GM18951 (cell line): Measurements from ENCODE around the gene CHADL.

Experiments
- POLR2A ChIP-seq: IDR thresholded peaks from 4 replicates; pipeline ENCODE4 v1.6.1; 2011; ENCODE audit warnings: mild to moderate bottlenecking; ENCODE audit not compliant: insufficient read length, insufficient read depth; ENCODE audit errors: extremely low read depth
- in situ Hi-C: fragments of 300-500 bp; cut with MboI; formaldehyde crosslinking; loops from one replicate; pipeline ENCODE4 v1.12.0; 2022; ENCODE audit warnings: low sequenced_read_pairs, mixed read lengths, inconsistent platforms; ENCODE audit not compliant: unreplicated experiment

Gene CHADL, protein sequence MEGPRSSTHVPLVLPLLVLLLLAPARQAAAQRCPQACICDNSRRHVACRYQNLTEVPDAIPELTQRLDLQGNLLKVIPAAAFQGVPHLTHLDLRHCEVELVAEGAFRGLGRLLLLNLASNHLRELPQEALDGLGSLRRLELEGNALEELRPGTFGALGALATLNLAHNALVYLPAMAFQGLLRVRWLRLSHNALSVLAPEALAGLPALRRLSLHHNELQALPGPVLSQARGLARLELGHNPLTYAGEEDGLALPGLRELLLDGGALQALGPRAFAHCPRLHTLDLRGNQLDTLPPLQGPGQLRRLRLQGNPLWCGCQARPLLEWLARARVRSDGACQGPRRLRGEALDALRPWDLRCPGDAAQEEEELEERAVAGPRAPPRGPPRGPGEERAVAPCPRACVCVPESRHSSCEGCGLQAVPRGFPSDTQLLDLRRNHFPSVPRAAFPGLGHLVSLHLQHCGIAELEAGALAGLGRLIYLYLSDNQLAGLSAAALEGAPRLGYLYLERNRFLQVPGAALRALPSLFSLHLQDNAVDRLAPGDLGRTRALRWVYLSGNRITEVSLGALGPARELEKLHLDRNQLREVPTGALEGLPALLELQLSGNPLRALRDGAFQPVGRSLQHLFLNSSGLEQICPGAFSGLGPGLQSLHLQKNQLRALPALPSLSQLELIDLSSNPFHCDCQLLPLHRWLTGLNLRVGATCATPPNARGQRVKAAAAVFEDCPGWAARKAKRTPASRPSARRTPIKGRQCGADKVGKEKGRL

DNA sequence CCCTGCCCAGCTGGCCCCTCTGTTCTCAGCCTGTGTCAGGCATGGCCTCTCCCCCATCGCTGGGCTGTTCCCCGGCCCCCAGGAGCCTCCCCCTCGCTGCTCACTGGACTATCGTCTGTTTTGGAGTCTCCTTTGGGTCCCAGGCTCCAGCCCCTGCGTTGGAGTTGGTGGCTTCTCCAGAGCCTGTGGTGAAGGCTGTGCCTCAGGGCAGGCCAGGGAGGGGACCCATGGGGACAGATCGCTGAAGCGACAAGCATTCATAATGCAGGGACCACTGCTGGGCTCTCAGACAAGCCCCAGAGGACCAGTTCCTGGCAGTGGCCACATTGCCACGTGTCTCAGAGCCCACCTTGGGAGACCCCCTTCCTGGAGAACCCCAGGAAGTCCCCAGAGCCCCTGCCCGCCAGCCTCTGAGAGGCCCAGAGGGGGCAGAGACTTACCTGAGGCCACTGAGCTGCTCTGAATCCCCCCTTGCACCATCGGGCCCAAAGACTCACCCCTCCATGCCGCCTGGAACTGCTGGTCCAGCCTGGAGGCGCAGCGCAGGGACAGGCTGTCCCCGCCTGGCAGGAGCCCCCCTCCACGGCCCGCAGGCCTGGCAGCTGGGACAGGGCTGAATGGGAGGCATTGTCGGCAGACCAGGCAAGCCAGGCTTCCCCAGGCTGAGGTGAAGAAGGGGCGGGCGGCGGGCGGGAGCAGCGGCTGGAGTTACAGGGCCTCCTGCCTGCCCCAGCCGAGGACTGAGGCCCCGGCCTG lies at the start of gene CHADL:
TSS of gene CHADL (minus strand) at position 555 of the 756 bp plus-strand sequence. CDS start at position 505, 50 bp downstream.
- in situ Hi-C loops: no loop called here
- no peak for TF ChIP-seq POLR2A

DNA sequence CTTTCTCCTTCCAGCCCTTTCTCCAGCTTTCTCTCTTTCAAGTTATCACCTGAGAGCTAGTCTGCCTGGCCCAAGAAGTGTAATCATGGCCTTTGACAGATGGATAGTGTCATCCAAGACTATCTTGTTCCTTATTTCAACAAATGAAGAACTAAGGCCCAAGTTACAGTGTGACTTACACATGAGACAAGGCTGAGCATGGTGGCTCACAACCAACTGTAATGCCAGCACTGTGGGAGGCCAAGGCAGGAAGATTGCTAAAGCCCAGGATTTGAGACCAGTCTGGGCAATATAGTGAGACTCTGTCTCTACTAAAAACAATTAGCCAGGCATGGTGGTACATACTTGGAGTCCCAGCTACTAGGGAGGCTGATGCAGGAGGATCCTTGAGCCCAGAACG lies 48.9 kb upstream of the CHADL start:
- no peak for TF ChIP-seq POLR2A
- in situ Hi-C loops: no loop called here

DNA sequence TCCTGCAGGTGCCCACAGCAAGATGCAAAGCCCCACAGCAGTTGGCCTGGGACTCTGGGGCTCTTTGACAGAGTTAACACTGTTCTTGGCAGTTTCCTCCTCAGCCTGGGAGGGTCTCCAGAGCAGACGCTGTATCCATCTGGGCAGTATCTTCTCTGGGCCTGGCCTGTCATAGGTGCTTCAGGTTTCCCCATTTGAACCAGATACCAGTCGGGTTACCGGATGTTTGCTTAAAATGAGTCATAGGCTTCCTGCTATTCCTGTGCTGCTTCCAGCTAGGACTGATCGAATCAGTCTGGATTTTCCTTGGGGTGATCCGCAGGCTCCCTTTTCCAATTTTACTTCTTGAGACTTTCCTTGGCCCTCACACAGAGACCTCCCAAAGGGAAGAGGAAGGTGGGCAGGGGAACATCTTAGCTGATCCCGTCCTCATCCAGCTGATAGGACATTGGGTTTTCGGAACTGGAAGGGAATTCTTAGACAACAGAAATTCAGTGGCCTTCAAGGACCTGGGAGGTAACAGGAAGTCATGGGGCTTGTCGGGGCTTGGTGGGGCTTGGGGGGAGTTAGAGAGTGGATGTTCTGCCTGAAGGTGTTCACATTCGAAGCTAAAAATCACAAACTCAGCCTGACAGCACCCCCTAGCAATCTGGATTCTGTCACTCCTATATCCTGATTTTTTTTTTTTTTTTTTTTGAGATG lies 47.7 kb upstream of the CHADL start:
- in situ Hi-C loops: no loop called here

DNA sequence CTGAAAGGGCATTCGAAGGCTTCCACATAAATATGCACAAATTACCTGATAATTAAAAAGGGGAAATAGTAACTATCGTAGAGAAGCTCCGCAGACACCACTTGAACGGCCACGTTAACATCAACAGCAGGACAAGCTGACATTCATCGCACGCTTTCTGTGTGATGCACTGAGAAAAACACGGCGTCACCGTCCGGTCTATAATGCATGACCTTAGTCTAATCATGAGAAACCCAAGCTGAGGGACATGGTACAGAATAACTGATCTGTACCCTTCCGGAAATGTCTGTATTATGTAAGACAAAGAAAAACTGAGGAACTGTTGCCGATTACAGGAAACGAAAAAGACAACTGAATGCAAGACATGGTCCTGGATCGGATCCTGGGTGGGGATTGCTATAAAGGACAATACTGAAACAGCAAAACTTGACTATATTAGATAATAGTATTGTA lies 45.9 kb upstream of the CHADL start:
- in situ Hi-C loops: no loop called here
- TF ChIP-seq POLR2A: no peak

More for the DNA sequence above, 47.7 kb upstream of the CHADL start:
- TF ChIP-seq POLR2A: no peak

DNA sequence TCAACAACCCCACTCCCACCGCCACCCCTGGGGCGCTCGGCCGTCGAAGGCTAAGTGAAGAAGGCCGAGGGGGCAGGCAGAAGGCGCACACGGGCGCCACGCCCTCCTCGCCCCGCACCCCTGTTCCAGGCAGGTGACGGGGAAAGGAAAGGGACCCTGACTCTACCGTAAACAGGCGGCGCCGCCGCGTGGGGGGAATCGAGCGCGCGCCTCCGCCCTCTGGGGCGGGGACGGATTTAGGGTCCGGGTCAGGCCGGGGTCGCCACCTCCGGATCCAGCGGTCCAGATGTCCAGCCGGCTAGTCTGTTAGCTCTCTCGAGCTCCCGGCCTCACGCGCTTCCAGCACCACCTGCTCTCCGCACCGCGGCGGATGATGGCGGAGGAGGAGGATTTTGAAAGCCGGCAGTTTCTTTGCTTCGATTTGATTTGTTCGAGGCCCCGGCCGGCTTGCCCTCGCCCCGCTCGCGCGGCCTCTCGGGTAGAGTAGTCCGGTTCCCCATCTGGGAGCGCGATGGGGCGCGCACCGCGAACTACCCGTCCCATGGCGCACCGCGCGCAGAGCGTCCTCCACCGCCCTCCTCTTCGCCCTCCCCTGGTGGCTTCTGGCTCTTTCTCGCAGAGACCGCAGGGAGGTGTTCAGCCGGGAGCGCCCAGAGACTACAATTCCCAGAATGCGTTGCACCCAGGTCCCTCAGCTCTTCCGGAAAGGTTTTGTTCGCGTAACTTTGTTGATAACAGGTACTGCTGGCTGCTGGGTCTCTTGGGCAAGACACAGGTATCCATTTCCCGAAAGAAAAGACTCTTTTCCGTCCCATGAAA lies 45.3 kb upstream of the CHADL start, which contains the start of gene RANGAP1:
TSS of gene RANGAP1 (minus strand) at position 368 of the 819 bp plus-strand sequence. CDS start 5,143 bp downstream, outside the sequence.
- TF ChIP-seq POLR2A: peak; percentile 88
- in situ Hi-C loops: no loop called here

DNA sequence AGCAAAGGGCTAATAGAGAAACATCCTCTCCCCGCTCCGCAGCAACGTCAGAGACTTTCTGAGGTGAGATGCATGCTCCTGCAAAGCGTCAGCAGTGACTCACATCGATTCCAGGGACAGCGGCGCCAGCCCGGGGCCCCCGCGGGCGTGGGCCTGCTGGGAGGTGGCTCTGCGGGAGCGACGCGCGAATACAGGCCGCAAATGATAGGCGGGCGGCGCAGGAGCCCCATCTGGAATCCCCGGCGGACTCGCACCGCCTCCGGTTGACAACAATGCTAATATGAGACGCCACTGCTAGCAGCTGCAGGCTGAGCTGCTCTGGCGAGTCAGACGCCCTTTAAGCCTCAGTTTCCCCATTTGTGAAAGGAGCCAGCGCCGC lies 44.7 kb upstream of the CHADL start:
- in situ Hi-C loops: no loop called here
- no peak for TF ChIP-seq POLR2A

DNA sequence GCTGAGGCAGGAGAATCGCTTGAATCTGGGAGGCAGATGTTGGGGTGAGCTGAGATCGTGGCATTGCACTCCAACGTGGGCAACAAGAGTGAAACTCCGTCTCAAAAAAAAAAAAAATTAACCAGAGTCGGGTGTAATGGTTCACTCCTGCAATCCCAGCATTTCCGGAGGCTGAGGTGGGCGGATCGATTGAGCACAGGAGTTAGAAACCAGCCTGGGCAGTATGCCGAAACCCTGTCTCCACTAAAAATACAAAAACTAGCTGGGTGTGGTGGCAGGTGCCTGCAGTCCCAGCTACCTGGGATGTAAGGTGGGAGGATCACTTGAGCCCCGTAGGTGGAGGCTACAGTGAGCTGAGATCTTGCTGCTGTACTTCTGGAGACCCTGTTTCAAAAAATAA lies 43.7 kb upstream of the CHADL start:
- no peak for TF ChIP-seq POLR2A
- in situ Hi-C loops: no loop called here

DNA sequence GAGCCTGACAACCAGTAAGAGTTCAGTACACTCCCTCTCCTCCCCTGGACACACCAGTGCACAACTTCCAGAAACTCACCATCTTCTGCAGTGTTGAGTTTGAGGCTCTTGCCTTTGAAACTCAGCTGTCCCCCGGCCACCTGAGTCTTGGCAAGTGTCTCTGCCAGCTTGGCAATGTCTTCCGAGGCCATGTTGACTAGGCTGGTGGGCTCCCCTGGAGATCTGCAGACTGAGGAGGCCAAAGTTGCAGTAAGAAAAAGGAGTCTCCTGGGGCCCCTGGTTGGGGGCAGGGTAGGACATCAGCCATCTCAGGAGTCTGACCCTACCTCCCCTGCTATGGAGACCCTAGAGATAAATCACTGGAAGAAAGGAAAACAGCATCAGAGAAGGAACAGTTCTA lies 40.1 kb upstream of the CHADL start:
- in situ Hi-C loops: no loop called here
- TF ChIP-seq POLR2A: no peak

DNA sequence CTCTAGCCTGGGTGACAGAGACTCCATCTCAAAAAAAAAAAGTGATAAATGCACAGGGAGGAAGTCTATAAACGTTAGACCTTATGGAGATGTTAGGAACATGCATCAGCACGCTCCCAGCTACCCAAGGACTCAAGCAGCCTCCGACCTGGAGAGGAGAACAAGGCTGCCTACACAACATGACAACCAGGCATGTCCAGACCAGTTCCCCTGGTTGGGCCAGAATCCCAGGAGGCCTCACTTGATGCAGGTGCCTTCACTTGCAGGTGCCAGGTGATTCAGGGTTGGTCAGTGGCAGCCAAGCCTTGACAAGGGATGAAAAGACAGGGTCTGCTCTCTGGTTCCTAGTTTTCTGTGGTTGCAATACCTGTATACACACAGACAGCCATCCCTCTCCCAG lies 39.3 kb upstream of the CHADL start:
- TF ChIP-seq POLR2A: no peak
- in situ Hi-C loops: no loop called here

DNA sequence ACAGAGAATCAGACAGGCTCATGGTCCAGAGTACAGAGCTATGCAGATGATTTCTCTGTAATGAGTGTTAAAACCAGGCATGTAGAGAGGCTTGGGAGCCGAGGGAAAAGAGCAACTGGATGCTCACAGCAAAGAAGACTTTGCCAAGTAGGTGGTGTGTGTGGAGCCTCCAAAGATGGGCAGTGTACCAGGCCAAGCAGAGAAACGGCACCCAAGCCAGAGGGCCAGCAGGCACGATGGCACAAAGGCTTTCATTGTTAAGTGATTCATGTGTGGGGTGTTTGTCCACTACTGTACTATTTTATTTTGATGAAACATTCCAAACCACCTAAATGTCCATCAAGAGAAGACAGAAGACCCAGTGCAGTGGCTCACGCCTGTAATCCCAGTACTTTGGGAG lies 34.1 kb upstream of the CHADL start:
- TF ChIP-seq POLR2A: no peak
- in situ Hi-C loops: no loop called here

DNA sequence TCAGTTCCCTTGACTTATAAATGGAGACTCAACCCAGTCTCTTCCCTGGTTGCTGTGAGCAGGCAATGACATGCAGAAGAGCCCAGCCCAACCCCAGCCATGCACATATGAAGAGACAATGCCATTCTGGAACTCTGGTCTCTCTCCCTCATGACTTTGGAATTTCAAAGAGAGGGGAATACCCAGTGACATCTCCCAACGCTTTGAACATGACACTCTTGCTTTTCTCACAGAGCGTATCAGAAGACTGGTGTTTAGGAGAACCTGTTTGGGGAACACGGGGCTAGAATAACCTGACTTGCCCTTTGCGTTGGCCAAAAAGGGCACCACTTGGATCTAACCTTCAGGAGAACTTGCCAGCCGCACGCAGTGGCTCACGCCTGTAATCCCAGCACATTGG lies 32.4 kb upstream of the CHADL start:
- in situ Hi-C loops: no loop called here

DNA sequence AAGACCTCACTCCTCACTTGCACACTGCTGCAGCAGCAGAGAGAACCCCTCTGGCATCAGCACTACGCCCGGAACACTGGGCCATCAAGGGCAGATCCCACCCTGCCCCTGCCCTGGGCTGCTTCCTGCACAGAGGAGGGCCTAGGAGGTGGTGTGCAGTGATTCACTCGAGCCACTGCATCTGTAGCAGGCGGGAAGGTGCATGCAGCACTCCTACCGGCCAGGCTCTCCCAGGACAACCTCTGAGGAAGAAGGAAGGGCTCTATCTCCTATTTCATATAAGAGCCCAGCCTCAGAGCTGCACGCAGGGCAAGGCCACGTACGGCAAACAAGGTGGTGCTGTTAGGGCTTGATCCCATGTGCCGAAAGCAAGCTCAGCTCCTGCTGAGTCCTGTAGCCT lies 31.1 kb upstream of the CHADL start:
- in situ Hi-C loops: no loop called here
- no peak for TF ChIP-seq POLR2A

More for the DNA sequence above, 32.4 kb upstream of the CHADL start:
- TF ChIP-seq POLR2A: no peak
